ENCODE results near the gene GPS1.

GRCh38 chr17:82047379-82047778 lies 4.3 kb upstream of the GPS1 start:
- TF ChIP-seq GATA3 (IDR thresholded peaks at IDR 0.05; ENCODE audit: low read depth, low read length) (no peak), GATA2 (IDR thresholded peaks at IDR 0.05; ENCODE audit: low read depth, low read length) (no peak)
